SKM-1 treated with dmso at 0.1 percent for 144 hours (cell line): ENCODE data around the gene ARIH1.
"Not testable (repeated sequence)": the region's sequence is repeated elsewhere in the genome, so short reads cannot be mapped to it uniquely, and the experiment has no call there.

ENCODE experiments used
- DNase-seq: peaks from one replicate; lab custom pipeline; 2025; ENCODE audit not compliant: unreplicated experiment; lab: John Stamatoyannopoulos, UW

Gene ARIH1, protein sequence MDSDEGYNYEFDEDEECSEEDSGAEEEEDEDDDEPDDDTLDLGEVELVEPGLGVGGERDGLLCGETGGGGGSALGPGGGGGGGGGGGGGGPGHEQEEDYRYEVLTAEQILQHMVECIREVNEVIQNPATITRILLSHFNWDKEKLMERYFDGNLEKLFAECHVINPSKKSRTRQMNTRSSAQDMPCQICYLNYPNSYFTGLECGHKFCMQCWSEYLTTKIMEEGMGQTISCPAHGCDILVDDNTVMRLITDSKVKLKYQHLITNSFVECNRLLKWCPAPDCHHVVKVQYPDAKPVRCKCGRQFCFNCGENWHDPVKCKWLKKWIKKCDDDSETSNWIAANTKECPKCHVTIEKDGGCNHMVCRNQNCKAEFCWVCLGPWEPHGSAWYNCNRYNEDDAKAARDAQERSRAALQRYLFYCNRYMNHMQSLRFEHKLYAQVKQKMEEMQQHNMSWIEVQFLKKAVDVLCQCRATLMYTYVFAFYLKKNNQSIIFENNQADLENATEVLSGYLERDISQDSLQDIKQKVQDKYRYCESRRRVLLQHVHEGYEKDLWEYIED

DNA sequence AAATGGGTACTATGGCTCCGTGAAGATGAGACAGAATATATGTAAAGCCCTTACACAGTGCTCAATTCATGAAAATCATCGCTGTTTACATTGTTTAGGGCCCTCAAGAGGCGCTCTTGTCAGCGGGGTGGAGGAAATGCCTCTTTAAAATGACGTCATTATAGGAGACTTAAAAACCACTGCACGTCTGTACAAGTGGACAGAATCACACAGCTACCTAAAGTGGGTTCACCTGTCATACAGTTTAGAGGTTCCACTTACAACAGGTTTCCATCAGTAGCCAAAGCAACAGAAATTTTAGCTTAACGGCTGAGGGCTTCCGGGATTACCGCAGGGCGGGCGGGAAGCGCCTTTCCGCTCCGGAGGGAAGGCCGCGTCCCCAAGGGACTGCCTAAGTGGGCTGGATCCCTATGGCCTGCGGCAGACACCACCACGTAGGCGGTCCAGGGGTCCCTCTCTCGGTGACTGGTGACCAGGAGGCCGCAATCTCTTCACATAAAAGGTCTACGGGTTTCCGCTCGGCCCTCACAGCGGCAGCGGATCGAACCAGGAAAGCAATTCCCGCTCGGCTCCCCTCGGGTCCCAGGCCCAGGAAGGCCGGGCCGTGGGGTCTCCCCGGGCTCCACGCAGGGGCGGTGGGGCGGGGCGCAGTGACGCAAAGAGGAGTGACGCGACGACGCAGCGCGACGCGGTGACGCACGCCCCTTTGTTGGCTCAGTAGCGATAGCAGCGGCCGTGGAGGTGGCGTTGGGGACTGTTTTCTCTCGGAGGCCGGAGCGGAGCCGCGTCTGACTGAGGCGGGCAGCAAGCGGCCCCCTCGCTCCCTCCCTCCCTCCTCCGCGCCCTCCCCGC lies at the start of gene ARIH1:
Gene ARIH1 (plus strand): TSS at position 717 of the 852 bp plus-strand sequence. CDS start 310 bp downstream, outside the sequence.
- DNase-seq: peak; percentile 86

DNA sequence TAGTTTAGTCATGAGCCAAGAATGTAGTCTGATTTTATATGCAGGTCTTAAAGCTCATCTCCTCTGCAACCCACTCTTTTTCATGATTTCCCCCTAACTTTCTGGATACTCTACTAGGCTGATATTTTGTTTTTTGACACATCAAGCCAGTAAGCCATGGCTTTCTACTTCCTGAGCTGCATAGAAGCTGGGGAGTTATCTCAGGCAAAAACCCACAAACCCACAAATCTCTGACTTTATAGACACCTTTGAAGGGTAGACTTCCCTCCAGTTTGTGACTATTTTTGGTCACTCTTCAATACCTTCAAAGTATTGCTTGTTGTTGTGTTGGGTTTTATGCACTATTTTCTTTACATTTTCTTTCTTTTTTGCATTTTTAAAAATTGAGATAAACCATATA lies 47.4 kb upstream of the ARIH1 start:
- no peak for DNase-seq

DNA sequence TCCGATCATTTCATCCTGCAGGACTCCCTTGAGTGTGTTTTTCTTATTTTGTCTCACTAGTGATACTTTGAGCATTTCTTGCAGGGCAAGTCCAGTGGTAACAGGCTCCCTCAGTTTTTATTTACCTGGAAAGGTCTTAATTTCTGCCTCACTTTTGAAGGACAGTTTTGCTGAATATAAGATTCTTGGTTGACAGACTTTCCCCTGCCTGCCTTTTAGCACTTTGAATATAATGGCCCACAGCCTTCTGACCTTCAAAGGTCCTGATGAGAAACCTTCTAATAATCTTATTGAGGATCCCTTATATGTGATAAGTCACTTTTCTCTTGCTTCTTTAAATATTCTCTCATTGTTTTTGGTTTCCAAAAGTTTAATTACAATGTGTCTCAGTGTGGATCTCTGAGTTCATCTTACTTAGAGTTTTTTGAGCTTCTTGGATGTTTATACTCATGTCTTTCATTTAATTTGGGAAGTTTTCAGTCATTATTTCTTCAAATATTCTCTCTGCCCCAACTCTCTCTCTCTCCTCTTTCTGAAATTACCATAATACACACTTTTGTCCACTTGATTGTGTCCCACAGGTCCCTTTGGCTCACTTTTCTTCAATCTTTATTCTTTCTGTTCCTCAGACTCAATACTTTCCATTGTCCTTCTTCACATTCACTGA lies 36.3 kb upstream of the ARIH1 start:
- DNase-seq: no peak

DNA sequence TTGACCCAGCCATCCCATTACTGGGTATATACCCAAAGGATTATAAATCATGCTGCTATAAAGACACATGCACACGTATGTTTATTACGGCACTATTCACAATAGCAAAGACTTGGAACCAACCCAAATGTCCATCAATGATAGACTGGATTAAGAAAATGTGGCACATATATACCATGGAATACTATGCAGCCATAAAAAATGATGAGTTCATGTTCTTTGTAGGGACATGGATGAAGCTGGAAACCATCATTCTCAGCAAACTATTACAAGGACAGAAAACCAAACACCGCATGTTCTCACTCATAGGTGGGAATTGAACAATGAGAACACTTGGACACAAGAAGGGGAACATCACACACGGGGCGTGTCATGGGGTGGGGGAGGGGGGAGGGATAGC lies 31.3 kb upstream of the ARIH1 start:
- not testable (repeated sequence) for DNase-seq

DNA sequence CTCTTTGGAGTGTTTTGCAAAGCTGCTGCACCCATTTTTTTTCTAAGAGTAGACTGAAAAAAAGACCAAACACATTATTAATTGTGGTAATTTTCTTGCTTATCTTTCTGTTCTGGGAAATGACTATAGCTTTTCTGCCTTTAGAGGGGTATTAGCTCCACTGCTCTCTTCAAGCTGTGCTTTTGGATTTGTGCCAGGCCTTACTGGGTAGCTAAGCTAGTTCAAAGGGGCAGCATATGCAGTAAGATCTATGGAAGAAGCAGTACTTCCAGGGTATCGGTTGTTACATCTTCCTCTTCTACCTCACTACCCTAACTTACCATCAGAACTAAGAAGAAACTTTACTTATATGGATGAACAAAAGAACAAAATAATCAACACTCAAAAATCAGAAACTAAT lies 28.7 kb upstream of the ARIH1 start:
- DNase-seq: no peak

DNA sequence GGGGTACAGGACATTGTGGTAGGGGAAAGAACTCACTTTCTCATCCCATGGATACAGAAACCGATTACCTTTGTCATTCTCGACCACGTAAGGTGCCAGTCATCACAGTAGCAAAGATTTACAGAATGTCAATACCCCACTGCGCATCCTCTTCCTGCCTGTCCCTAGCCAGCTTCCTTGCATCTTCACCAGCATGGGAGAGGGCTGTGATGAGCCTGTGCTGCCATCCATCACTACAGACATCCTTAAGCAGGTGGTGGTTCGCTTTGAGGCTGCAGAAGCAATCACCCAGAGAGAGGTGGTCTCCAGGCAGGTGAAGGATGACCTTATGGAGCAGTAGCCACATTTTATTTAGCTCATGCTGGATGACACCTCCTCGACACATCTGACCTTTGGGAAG lies 23.3 kb upstream of the ARIH1 start:
- DNase-seq: no peak

DNA sequence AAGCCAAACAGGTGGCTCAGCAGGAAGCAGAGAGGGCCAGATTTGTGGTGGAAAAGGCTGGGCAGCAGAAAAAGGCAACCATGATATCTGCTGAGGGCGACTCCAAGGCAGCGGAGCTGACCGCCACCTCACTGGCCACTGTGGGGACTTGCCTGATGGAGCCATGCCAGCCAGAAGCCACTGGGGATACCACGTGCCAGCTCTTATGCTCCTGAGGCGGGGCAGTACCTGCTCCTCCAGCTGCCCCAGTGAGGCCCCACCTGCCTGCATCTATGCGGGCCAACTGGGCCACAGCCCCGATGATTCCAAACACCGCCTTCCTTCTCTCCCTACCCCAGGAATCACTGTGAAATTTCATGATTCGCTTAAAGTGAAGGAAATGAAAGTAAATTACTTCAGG lies 22.9 kb upstream of the ARIH1 start:
- DNase-seq: no peak

DNA sequence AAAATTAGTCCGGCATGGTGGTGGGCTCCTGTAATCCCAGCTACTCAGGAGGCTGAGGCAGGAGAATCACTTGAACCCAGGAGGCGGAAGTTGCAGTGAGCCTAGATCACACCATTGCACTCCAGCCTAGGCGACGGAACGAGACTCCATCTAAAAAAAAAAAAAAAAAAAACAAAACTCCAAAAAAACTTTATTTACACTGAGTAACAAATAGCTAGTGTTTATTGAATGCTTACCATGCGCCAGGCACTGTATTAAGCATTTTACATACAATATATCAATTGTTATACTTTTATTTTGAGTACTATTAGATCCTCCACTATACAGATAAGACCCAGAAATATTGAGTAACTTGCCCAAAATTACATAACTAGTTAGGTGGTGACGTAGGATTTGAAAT lies 17.4 kb upstream of the ARIH1 start:
- DNase-seq: no peak

DNA sequence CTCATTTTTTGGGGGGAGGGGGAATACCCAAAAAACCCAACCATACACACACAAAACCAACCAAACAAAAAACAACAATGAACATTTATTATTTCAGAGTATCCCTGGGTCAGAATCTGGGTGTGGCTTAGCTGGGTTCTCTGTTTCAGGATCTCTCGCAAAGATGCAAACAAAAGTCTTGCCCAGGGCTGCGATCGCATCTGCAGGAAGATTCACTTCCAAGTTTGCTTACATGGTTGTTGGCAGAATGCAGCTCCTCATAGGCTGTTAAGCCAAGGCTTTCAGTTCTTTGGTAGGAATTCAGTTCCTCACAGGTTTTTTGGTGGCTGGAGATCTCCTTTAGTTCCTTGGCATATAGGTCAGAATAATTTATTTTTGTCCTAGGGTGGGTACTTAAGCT lies 13.7 kb upstream of the ARIH1 start:
- DNase-seq: no peak

DNA sequence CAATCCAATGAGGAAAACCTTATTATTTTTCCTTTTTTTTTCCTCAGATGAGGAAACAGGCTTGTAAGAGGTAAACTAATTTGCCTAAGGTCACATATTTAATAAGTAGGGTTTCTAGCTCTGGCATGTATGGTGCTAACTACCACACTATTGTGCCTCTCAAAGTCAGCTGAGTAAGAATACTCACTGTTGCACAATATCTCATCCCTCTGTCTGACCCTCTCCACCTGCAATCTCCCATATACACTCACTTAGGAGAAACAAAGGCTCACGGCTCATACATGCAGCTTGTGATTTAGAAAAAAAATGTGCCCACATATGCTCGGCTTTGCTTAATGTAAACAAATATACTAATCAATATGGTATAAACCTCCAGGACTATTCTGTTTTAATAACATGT lies 10.4 kb upstream of the ARIH1 start:
- DNase-seq: no peak

DNA sequence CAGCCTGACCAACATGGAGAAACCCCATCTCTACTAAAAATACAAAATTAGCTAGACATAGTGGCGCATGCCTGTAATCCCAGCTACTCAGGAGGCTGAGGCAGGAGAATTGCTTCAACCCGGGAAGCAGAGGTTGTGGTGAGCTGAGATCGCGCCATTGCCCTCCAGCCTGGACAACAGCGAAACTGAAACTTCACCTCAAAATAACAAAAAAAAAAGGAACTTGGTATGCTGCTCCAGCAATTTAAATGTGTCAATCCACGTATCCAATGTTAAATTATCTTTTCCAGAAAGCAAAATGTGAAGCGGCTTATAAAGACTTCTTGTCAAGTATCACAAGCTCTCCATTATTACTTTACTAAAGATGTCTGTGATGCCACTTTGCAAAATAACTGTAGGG lies 9.9 kb upstream of the ARIH1 start:
- DNase-seq: no peak

DNA sequence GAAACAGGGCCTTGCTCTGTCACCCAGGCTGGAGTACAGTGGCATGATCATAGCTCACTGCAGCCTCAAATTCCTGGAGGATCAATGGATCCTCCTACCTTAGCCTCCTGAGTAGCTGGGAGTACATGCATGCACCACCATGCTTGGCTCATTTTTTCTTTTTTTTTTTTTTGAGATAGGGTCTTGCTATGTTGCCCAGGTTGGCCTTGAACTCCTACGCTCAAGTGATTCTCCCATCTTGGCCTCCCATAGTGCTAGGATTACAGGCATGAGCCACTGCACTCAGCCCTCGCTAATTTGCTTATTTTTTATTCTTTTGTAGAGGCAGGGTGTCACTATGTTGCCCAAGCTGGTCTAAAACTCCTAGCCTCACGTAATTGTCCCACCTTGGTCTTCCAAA lies 6.0 kb upstream of the ARIH1 start:
- no peak for DNase-seq

DNA sequence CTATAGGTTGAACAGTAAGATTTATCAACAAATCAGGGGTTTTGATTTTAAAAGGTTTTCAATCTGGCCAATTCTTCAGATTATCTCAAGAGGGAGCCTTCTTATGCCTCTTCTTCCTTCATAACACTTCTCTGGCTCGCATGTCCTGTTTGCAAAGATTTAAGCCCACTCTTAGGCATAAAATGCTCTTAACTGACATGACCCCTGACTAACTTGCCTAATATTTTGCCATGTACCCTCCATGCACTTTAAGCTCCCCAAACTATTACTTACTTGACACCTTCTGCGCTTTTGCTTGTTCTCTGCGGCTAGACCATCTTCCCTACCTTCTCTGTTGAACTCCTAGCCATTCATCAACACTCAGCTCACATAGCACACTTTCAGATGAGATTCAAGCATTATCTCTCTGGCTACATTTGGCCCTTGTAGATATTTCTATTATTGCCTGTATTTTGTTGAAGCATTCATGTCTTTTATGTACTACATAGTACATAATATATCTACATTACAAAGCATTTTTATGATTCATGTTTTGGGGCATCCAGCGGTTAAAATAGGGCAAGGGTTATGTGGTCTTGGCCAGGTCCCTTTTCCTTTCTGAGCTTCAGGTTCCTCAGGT lies 1.0 kb upstream of the ARIH1 start:
- no peak for DNase-seq

DNA sequence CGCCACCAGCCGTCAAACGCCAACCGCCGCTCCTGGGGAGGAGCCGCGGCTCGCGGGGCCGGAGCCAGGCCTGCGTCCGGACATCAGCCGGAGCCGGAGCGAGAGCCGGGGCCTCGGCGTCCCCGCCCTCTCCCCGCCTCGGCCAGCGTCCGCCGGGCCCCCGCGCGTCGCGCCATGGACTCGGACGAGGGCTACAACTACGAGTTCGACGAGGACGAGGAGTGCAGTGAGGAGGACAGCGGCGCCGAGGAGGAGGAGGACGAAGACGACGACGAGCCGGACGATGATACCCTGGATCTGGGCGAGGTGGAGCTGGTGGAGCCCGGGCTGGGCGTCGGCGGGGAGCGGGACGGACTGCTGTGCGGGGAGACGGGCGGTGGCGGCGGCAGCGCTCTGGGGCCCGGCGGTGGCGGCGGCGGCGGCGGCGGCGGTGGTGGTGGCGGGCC lies 359 bp downstream of the ARIH1 start:
- DNase-seq: no peak

DNA sequence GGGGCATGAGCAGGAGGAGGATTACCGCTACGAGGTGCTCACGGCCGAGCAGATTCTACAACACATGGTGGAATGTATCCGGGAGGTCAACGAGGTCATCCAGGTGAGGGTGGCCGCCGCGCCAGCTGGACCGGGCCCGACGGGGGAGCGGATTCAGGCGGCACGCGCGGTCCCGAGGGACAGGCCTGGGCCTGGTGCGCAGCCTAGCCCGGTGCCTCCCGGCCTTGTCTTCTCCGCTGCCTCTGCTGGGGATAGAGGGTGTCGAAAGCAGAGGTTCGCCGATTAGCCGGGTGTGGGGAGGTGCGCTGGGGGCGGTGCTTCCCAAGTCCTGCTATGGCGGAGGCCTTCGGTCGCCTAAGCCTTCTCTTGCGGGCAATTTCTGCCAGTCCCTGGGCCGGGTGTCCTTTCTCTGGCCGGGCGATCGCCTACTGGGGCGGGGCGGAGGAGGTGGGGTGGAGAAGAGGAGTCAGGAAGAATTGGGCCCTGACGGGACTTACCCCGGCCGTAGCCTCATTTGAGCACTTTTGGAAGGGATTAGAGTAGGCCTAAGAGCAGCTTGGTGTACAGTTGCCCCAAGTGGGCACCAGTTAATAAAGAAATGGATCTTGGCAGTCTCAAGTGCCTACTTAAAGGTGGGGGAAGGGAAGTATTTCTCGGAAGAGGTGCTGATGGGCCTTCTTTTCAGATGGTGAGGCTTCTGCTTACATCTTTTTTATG lies 940 bp downstream of the ARIH1 start:
- DNase-seq: peak; percentile 65

DNA sequence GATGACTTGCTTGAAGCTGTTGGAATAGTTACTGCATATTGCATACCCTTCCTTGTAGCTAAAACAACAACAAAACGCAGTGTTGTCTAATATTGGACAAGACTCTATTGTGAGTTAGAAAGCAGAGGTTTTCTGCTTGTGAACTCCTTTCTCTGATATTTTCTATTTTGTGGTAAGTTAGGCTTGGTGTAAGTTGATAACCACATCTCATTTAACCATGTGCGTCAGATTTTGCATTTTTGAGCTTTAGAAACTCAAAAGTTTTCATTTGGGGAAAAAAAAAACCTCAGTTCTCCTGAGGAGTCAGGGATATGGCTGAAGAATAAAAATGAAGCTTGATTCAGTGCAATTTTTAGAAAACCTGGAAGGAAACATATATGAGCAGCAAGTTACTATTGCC lies 1.5 kb downstream of the ARIH1 start:
- DNase-seq: no peak

DNA sequence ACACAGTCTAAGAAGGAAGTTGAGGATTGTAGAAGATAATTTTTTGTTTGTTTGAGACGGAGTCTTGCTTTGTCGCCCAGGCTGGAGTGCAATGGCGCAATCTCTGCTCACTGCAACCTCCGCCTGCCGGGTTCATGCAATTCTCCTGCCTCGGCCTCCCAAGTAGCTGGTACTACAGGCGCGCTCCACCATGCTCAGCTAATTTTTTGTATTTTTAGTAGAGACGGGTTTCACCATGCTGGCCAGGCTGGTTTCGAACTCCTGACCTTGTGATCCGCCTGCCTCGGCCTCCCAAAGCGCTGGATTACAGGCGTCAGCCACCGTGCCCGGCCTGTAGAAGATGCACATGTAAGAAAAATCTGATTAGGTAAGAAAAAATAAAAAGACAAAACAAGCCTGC lies 2.2 kb downstream of the ARIH1 start:
- DNase-seq: not testable (repeated sequence)

DNA sequence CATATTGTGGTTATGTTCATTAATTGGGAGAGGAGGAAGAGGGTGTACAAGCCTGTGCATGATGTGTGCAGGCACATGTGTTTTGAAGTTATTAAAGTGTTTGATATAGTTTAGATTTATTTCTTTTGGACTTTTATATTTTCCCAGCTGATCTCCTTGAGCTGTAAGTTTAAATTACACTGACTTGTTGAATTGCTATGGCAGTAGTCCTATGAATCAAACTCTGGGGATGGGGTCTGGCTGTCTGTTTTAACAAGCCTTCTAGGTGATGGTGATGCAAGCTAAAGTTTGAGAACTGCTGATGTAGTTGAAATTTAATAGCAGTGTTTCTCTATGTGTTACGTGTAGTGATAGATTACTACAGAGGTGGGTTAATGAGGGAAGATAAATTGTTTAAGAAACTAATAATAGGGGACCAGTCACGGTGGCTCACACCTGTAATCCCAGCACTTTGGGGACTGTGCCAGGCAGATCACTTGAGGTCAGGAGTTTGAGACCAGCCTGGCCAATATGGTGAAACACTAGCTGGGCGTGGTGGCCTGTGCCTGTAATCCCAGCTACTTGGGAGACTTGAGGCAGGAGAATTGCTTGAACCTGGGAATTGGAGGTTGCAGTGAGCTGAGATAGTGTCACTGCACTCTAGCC lies 7.0 kb downstream of the ARIH1 start:
- no peak for DNase-seq

DNA sequence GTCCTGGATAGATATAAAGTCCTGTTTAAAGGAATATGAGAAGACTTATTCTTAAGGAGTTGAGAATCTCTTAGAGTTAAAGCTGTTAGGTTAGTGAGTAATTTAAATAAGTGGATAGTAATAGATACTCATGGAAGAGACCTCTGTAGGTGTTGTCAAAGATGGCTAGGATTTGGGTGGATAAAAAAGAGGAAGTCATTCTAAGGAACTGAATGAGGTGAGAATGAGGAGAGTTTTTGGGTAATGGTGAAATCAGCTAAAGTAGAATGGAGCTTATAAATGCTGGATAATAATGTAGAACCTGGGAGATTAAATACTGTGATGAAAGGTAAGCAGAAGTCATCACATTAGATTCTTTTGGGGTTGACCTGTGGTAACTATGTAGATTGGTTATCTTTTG lies 8.1 kb downstream of the ARIH1 start:
- peak; percentile 47 for DNase-seq

DNA sequence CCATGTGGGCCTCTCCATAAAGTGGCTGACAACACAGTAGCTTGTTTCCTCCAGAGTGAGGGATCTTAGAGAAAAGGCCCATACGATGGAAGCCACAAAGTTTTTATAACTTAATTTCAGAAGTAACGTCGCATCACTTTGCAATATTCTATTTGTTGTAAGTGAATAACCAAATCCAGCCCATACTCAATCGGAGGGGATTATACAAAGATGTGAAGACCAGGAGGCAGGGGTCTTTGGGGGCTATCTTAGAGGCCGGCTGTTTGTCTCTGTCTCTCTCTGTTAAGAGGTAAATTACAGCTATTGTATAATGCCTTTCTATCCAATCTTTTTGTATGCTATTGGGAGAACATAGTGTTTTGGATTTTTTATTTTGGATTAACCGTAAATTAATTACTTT lies 9.1 kb downstream of the ARIH1 start:
- DNase-seq: no peak
